ENCODE results near the gene RNF14.

Gene RNF14

GRCh38 chr5:141986072-141986471 lies 17.2 kb downstream of the RNF14 start:
- DNase-seq: no peak

GRCh38 chr5:141989720-141990119 lies 20.8 kb downstream of the RNF14 start:
- no peak for DNase-seq

GRCh38 chr5:141992349-141992963 lies 23.6 kb downstream of the RNF14 start:
- peak; percentile 47 to 84 (median 72) for DNase-seq

GRCh38 chr5:141994511-141995136 lies 25.7 kb downstream of the RNF14 start:
- DNase-seq: no peak

- DNase-seq: no peak
Measured at GRCh38 chr5:141995656-141996055, 26.8 kb downstream of the RNF14 start.

GRCh38 chr5:141997358-141997960 lies 28.6 kb downstream of the RNF14 start:
- DNase-seq: no peak

- no peak for DNase-seq
Measured at GRCh38 chr5:142000173-142000572, 31.3 kb downstream of the RNF14 start.

GRCh38 chr5:142000704-142001484 lies 32.0 kb downstream of the RNF14 start:
- DNase-seq: no peak

- no peak for DNase-seq
Measured at GRCh38 chr5:142003266-142003800, 34.4 kb downstream of the RNF14 start.

GRCh38 chr5:142006363-142007236 lies 37.7 kb downstream of the RNF14 start:
- peak in 3 of 6 experiments; percentile 53 to 64 (median 55) for DNase-seq

- no peak for DNase-seq
Measured at GRCh38 chr5:142007237-142007544, 38.3 kb downstream of the RNF14 start.

GRCh38 chr5:142008813-142009212 lies 39.9 kb downstream of the RNF14 start:
- DNase-seq: no peak

- no peak for DNase-seq
Measured at GRCh38 chr5:142009886-142010285, 41.0 kb downstream of the RNF14 start.

- no peak for DNase-seq
Measured at GRCh38 chr5:142011572-142012185, 42.8 kb downstream of the RNF14 start.

- DNase-seq: peak in 4 of 6 experiments; percentile 17 to 45 (median 30)
Measured at GRCh38 chr5:142012186-142012785, 43.4 kb downstream of the RNF14 start.

- DNase-seq: peak in 5 of 6 experiments; percentile 33 to 63 (median 53)
Measured at GRCh38 chr5:142012792-142013388, 44.0 kb downstream of the RNF14 start, which contains the start of gene GNPDA1. Gene GNPDA1 (minus strand): TSS chr5:142013027. CDS start chr5:142012035, 992 bp downstream.

GRCh38 chr5:142013734-142014521 lies 45.0 kb downstream of the RNF14 start:
- no peak for DNase-seq

- DNase-seq: peak in 4 of 6 experiments; percentile 10 to 63 (median 48)
Measured at GRCh38 chr5:142014911-142015584, 46.1 kb downstream of the RNF14 start.
